ENCODE data around the gene TAF11.

The TAF11 gene

DNA sequence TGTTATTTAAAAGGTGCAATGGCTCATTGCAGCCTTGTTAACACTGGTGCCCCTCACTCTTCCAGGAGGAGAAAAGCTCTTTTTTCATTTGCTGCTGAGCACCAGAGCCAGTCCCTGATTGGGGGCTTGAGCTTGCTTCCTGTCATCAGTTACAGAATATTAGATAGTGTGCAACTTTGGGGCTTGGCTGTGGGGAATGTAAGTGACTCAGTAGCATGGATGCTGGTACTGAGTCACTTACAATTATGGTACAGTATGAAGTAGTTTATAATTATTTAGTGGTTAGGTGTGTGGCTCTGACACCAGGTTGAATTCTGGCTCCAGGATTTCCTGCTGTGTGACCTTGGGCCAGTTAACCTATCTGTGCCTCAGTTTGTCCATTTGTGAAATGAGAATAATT, 38.8 kb upstream of the TAF11 start:
- TF ChIP-seq, protein P1, sequence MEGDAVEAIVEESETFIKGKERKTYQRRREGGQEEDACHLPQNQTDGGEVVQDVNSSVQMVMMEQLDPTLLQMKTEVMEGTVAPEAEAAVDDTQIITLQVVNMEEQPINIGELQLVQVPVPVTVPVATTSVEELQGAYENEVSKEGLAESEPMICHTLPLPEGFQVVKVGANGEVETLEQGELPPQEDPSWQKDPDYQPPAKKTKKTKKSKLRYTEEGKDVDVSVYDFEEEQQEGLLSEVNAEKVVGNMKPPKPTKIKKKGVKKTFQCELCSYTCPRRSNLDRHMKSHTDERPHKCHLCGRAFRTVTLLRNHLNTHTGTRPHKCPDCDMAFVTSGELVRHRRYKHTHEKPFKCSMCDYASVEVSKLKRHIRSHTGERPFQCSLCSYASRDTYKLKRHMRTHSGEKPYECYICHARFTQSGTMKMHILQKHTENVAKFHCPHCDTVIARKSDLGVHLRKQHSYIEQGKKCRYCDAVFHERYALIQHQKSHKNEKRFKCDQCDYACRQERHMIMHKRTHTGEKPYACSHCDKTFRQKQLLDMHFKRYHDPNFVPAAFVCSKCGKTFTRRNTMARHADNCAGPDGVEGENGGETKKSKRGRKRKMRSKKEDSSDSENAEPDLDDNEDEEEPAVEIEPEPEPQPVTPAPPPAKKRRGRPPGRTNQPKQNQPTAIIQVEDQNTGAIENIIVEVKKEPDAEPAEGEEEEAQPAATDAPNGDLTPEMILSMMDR (conservative IDR thresholded peaks at IDR 0.05; ENCODE audit: low read length): no peak
- DNase-seq (ENCODE audit: low read depth): peak; percentile 48
- H3K4me3 ChIP-seq (ENCODE audit: low read length): no peak overlapping the region

DNA sequence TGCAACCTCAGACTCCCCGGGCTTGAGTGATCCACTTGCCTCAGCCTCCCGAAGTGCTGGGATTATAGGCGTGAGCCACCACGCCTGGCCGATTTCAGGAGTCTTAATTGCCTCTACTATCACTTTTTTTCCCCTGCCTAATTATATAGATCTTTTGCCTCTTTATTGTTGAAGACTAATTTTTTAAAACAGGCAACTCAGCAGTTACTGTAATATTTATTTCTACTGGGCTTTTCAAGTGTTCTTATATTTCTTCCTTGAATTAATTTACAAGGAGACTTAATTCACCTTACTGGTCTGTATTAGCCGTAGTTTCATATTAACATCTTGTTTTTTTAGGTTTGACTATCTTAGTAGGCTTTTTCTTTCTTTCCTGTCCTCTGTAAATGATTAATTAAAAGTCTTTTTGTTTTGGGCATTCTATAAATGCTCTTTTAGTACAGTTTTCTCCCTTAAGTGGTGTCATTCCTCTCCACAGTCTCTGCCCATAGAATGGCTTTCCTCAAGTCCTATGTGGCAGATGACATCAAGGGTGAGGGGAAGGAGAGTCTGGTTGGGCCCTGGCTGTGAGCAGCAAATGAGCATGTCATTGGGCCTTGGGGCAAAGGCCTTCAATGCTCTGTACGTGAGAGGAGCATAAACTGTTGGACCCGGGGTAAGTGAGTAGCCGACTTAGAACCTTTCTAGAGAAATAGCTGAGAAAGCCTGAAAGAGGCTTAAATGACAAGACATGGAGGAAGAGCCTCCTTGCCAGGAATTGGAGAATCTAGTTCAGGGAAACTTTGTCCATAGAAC, 37.2 kb upstream of the TAF11 start:
- DNase-seq (ENCODE audit: low read depth): no peak
- H3K4me3 ChIP-seq (ENCODE audit: low read length): no peak overlapping the region
- TF ChIP-seq, protein P1 (conservative IDR thresholded peaks at IDR 0.05; ENCODE audit: low read length): no peak

DNA sequence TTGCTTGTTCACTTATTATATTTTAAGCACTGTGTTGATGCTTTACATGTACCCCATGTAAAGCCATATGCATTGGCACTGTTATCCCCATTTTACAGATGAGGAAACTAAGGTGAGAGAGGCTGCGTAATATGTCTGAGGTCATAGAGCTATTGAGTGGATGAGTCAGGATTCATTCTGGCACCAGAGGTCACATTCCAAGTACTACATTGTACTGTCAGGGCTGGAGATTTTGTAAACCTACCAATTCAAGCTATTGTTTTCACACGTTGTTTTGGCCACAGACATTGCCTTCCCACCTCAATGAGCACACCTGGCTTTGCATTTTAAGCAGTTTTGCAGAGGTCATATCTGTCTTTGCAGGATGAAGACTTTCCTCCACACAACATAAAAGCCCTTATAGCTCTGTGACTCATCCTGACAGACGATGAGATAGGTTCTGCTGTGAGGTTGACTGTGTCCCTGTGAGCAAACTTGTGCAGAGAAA, 34.4 kb upstream of the TAF11 start:
- DNase-seq (ENCODE audit: low read depth): peak; percentile 62
- H3K4me3 ChIP-seq (ENCODE audit: low read length): no peak overlapping the region
- TF ChIP-seq, protein P1 (conservative IDR thresholded peaks at IDR 0.05; ENCODE audit: low read length): no peak

DNA sequence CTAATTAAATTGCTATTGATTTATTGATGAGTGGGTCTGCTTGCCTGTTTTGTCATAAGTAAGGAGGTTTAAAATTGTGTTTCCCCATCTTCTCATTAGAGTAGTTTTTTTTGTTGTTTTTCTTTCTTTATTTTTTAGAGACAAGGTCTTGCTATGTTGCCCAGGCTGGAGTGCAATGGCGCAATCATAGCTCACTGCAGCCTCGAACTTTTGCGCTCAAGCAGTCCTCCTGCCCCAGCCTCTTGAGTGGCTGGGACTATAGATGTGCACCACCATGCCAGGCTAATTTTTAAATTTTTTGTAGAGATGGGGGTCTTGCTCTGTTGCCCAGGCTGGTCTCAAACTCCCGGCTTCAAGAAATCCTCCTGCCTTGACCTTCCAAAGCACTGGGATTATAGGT, 32.3 kb upstream of the TAF11 start:
- TF ChIP-seq, protein P1 (conservative IDR thresholded peaks at IDR 0.05; ENCODE audit: low read length): no peak
- DNase-seq (ENCODE audit: low read depth): no peak
- no peak overlapping the region for H3K4me3 ChIP-seq (ENCODE audit: low read length)

DNA sequence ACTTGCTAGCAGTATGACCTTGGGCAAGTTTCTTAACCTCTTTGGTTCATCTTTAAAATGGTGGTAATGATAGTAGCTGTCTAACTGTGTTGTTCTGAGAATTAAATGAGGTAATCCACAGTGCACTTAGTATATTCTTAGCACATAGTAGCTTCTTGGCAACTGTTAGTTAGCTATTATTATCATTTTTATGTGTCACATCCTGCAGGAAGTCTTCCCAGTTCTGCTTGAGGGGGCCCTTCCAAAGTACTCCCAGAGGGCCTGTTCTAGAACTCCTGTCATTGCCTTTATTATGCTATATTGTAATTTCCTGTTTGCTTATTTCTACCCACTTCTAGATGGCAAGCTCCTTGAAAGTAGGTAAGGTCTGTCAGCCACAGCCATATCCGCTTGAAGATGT, 31.8 kb upstream of the TAF11 start:
- peak; percentile 41 for DNase-seq (ENCODE audit: low read depth)

DNA sequence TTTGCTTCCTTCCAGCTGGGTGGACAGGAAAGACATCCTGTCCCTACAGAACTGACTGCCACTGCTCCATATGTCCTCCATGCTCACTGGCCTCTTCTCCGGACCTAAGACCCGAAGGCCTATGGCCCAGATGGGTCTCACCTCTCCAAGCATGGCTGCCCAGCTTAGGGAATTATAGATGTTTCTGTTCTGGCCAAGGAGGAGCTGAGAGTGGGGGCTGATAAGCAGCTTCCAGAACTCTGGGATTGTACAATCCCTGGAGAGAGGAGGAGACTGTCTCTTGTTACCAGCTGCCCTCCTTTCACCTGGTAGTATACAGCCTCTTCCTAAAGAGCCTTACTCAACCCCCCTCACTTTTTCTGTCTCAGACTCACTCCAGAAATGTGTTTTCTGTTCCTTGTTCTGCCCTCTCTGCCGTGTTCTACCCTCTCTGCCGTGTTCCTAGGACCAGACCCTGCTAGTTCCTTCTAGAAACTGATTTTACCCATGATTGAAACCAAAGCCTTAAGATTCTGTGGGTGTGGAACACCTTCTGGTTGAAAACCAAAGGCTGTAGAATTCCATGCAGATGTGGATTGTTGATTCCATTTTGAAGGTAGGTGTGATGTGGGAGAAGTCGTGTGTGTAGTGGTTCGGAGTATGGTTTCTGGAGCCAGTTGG, 29.9 kb upstream of the TAF11 start:
- H3K4me3 ChIP-seq (ENCODE audit: low read length): no peak overlapping the region
- TF ChIP-seq, protein P1 (conservative IDR thresholded peaks at IDR 0.05; ENCODE audit: low read length): no peak
- no peak for DNase-seq (ENCODE audit: low read depth)

More for the DNA sequence above, 31.8 kb upstream of the TAF11 start:
- TF ChIP-seq, protein P1 (conservative IDR thresholded peaks at IDR 0.05; ENCODE audit: low read length): no peak
- no peak overlapping the region for H3K4me3 ChIP-seq (ENCODE audit: low read length)

All from AG10803 (cell line).